Activated CD4-positive, alpha-beta T cell treated with anti-CD3 and anti-CD28 coated beads, Interleukin-2, amount 10 ng/mL, durations not matched to agents 7 days and 5 days (primary cell): ENCODE data around the gene ARHGAP15. TPM values are rescaled to one million over a fixed set of nuclear protein-coding genes. Genes with fewer than 3 reads are reported as not detected.

ENCODE experiments used
- CTCF ChIA-PET: fragments of 350-600 bp; sonication (Branson Sonifier 250); formaldehyde crosslinking; loops from one replicate; lab custom pipeline; 2021; ENCODE audit warnings: antibody characterized with exemption; lab: Charles Lee
- POLR2A ChIA-PET: fragments of 350-600 bp; sonication (Branson Sonifier 250); formaldehyde crosslinking; loops from one replicate; lab custom pipeline; 2021; ENCODE audit warnings: antibody characterized with exemption; lab: Charles Lee
- DNase-seq: peaks from one replicate; pipeline ENCODE4 v3.0.0-alpha.2; 2020
- H3K27ac Mint-ChIP-seq: one replicate; pipeline ENCODE4 v1.8.0; 2021; ENCODE audit warnings: mild to moderate bottlenecking, moderate library complexity, mixed read lengths
- H3K27me3 Mint-ChIP-seq: one replicate; pipeline ENCODE4 v1.8.0; 2021; ENCODE audit warnings: mixed read lengths
- H3K36me3 Mint-ChIP-seq: one replicate; pipeline ENCODE4 v1.8.0; 2021; ENCODE audit warnings: low read depth, mixed read lengths
- H3K4me1 Mint-ChIP-seq: one replicate; pipeline ENCODE4 v1.8.0; 2021; ENCODE audit warnings: mixed read lengths
- H3K4me3 Mint-ChIP-seq: one replicate; pipeline ENCODE4 v1.8.0; 2021; ENCODE audit warnings: mild to moderate bottlenecking, moderate library complexity, mixed read lengths
- H3K9me3 Mint-ChIP-seq: one replicate; pipeline ENCODE4 v1.8.0; 2021; ENCODE audit warnings: mixed read lengths
- total RNA-seq, 2 experiments: library from RNA; stranded (reverse); gene quantifications; one replicate each; pipeline ENCODE4 v1.2.3, GENCODE V29; 2021

The ARHGAP15 gene
- total RNA-seq, 2 experiments from 2014 or later = 189 to 197 TPM

DNA sequence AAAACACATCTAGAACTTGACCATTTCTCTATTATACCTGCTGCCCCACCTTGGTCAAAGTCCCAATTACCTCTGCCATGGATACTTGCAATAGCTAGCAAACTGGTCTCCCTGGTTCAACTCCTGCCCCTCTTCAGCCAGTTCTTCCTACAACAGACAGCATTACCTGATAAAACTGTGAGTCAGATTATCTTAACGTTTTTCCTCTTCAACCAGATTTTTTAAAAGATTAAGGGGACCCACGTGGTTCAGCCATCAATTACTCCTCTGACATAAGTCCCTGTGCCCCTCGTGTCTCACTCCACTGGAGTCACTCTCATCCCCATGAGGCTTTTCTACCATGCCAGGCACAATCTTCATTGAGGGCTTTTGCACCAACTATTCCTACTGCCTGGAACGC, 5.3 kb upstream of the ARHGAP15 start:
- POLR2A ChIA-PET = no interaction called here
- H3K4me3 Mint-ChIP-seq = no peak overlapping the region
- CTCF ChIA-PET = interaction anchor here (1.0 to 5.4 kb wide), 3 partner anchors 12 to 36 kb away, joined by 3 to 31 read pairs (median 3); no protein-coding TSS in a partner anchor
- H3K27me3 Mint-ChIP-seq = no peaks in the 10 kb centered on the region
- peaks cover 12% of the 10 kb centered on the region for H3K36me3 Mint-ChIP-seq
- peaks cover 2% of the 10 kb centered on the region for H3K9me3 Mint-ChIP-seq
- no peak overlapping the region for H3K27ac Mint-ChIP-seq
- peaks cover 23% of the 10 kb centered on the region for H3K4me1 Mint-ChIP-seq
- DNase-seq = no peak

- Mint-ChIP-seq H3K27me3 (no peaks in the 10 kb centered on the region), H3K27ac (peak overlapping the region; percentile 39), H3K4me3 (no peak overlapping the region), H3K36me3 (peaks cover 12% of the 10 kb centered on the region), H3K9me3 (peaks cover under 1% of the 10 kb centered on the region), H3K4me1 (peaks cover 23% of the 10 kb centered on the region)
- DNase-seq = no peak
- CTCF ChIA-PET = interaction anchor here (1.0 to 5.4 kb wide), 4 partner anchors 10 to 35 kb away, joined by 3 to 31 read pairs (median 4); no protein-coding TSS in a partner anchor
- POLR2A ChIA-PET = no interaction called here
These were observed 4.8 kb upstream of the ARHGAP15 start for GRCh38 chr2:143124445-143124844.

- Mint-ChIP-seq H3K27ac (no peak overlapping the region), H3K9me3 (no peaks in the 10 kb centered on the region), H3K36me3 (peaks cover 10% of the 10 kb centered on the region), H3K4me3 (no peak overlapping the region), H3K27me3 (no peaks in the 10 kb centered on the region), H3K4me1 (peaks cover 23% of the 10 kb centered on the region)
- DNase-seq = no peak
- POLR2A ChIA-PET = no interaction called here
- CTCF ChIA-PET = interaction anchor here (0.6 to 5.4 kb wide), 5 partner anchors 9 to 136 kb away, joined by 3 to 31 read pairs (median 4); no protein-coding TSS in a partner anchor
These were observed 3.5 kb upstream of the ARHGAP15 start for GRCh38 chr2:143125717-143126116.

GRCh38 chr2:143132355-143132754, 3.1 kb downstream of the ARHGAP15 start:
- POLR2A ChIA-PET = no interaction called here

GRCh38 chr2:143133783-143134182, 4.6 kb downstream of the ARHGAP15 start:
- POLR2A ChIA-PET = no interaction called here
- Mint-ChIP-seq H3K36me3 (peaks cover 60% of the 10 kb centered on the region), H3K4me1 (peaks cover 64% of the 10 kb centered on the region)

More at GRCh38 chr2:143132355-143132754, 3.1 kb downstream of the ARHGAP15 start:
- Mint-ChIP-seq H3K9me3 (peaks cover 7% of the 10 kb centered on the region), H3K27me3 (no peaks in the 10 kb centered on the region), H3K36me3 (peaks cover 57% of the 10 kb centered on the region), H3K4me1 (peaks cover 63% of the 10 kb centered on the region), H3K4me3 (peak overlapping the region; percentile 82), H3K27ac (peak overlapping the region; percentile 72)
- DNase-seq = no peak
- CTCF ChIA-PET = interaction anchor here (1.1 to 2.1 kb wide), 5 partner anchors 10 to 127 kb away, joined by 3 to 7 read pairs (median 5); no protein-coding TSS in a partner anchor

DNA sequence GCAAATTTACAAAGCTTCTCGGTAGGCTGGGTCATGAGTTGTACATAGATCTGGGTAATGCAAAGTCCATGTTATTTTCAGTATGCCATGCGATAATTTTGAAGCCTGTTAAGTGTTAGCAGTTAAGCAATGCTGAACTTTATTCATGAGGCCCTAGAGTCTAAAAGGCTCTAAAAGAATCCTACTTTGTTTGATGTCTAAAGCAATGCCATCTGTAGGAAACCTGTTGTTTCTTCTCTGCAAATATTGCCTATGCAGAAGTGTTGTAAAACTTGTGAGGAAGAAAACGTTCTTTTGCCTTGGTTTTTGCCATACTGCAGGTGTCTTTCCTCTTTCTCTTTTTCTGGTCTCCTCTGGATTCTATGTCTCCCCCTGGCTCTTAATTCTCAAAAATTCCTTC, 9.1 kb downstream of the ARHGAP15 start:
- no peaks in the 10 kb centered on the region for H3K27me3 Mint-ChIP-seq
- no peak for DNase-seq
- peaks cover 7% of the 10 kb centered on the region for H3K9me3 Mint-ChIP-seq
- peaks cover 75% of the 10 kb centered on the region for H3K36me3 Mint-ChIP-seq
- ChIA-PET POLR2A (no interaction called here), CTCF (interaction anchor here (1.3 kb wide), 1 partner anchor 55 kb away, joined by 3 read pairs; no protein-coding TSS in a partner anchor)
- H3K4me1 Mint-ChIP-seq = peaks cover 84% of the 10 kb centered on the region
- H3K27ac Mint-ChIP-seq = no peak overlapping the region
- H3K4me3 Mint-ChIP-seq = no peak overlapping the region

More at GRCh38 chr2:143133783-143134182, 4.6 kb downstream of the ARHGAP15 start:
- Mint-ChIP-seq H3K27ac (no peak overlapping the region), H3K27me3 (no peaks in the 10 kb centered on the region), H3K9me3 (peaks cover 7% of the 10 kb centered on the region), H3K4me3 (no peak overlapping the region)
- no peak for DNase-seq
- CTCF ChIA-PET = interaction anchor here (0.6 to 1.1 kb wide), 2 partner anchors 23 to 958 kb away, joined by 3 read pairs; no protein-coding TSS in a partner anchor

DNA sequence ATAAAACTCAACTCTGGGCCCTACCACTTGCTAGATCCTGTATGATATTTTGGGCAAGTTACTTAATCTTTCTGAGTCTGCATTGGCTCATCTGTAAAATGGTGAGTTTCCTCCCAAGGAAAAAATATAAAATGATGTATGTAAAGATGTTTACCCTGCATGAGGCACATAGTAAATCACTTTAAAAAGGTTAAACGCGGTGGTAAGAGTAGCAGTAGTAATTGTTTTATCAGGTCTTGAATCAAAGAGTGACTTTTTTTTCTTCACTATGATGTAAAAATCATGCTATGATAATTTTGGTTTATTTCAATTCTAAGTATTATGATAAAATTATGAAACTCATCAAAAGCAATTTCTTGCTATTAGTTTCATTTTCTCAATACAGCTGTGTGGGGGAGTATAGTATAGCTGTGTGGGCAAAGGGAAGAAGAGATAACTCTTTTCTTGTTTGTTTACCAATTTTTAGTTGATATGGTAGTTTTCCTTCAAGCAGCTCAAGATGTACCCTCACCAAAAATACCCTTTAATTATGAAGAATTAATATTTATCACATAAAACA, 10.7 kb downstream of the ARHGAP15 start:
- DNase-seq = no peak
- CTCF ChIA-PET = no interaction called here
- peaks cover 7% of the 10 kb centered on the region for H3K9me3 Mint-ChIP-seq
- H3K36me3 Mint-ChIP-seq = peaks cover 76% of the 10 kb centered on the region
- H3K4me3 Mint-ChIP-seq = peak overlapping the region; percentile 54
- no peaks in the 10 kb centered on the region for H3K27me3 Mint-ChIP-seq
- H3K27ac Mint-ChIP-seq = peak overlapping the region; percentile 70
- H3K4me1 Mint-ChIP-seq = peaks cover 86% of the 10 kb centered on the region
- POLR2A ChIA-PET = interaction anchor here (0.7 kb wide), 1 partner anchor 1329 kb away, joined by 3 read pairs; no protein-coding TSS in a partner anchor

GRCh38 chr2:143140864-143141661, 11.8 kb downstream of the ARHGAP15 start:
- DNase-seq = no peak
- peaks cover 83% of the 10 kb centered on the region for H3K4me1 Mint-ChIP-seq
- H3K4me3 Mint-ChIP-seq = no peak overlapping the region
- CTCF ChIA-PET = interaction anchor here (0.6 to 1.3 kb wide), 4 partner anchors 17 to 283 kb away, joined by 3 to 5 read pairs (median 4); no protein-coding TSS in a partner anchor
- H3K36me3 Mint-ChIP-seq = peaks cover 73% of the 10 kb centered on the region
- no peaks in the 10 kb centered on the region for H3K27me3 Mint-ChIP-seq
- peak overlapping the region; percentile 70 for H3K27ac Mint-ChIP-seq
- POLR2A ChIA-PET = no interaction called here
- peaks cover 3% of the 10 kb centered on the region for H3K9me3 Mint-ChIP-seq

DNA sequence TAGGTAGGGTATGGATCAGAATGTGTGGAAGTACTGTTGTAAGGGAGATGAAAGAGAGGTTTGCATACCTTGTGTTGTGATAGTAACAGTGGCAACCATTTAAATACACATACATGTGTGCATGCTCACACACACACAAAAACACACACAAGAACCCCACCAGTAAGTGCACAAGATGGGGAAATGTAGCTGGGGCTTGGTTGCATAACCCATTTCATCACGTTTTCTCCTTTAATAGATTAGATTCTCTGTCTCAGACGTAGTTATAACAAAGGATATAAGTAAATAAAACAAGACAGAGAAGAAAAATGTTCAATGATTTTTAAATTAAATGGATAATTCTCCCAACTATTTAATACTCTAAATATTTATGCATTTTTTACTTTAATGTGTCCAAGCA, 13.4 kb downstream of the ARHGAP15 start:
- ChIA-PET POLR2A (no interaction called here), CTCF (interaction anchor here (1.2 kb wide), 1 partner anchor 10 kb away, joined by 3 read pairs; no protein-coding TSS in a partner anchor)
- Mint-ChIP-seq H3K27ac (no peak overlapping the region), H3K27me3 (no peaks in the 10 kb centered on the region), H3K4me1 (peaks cover 81% of the 10 kb centered on the region), H3K9me3 (peaks cover 3% of the 10 kb centered on the region), H3K4me3 (no peak overlapping the region), H3K36me3 (peaks cover 72% of the 10 kb centered on the region)
- no peak for DNase-seq

DNA sequence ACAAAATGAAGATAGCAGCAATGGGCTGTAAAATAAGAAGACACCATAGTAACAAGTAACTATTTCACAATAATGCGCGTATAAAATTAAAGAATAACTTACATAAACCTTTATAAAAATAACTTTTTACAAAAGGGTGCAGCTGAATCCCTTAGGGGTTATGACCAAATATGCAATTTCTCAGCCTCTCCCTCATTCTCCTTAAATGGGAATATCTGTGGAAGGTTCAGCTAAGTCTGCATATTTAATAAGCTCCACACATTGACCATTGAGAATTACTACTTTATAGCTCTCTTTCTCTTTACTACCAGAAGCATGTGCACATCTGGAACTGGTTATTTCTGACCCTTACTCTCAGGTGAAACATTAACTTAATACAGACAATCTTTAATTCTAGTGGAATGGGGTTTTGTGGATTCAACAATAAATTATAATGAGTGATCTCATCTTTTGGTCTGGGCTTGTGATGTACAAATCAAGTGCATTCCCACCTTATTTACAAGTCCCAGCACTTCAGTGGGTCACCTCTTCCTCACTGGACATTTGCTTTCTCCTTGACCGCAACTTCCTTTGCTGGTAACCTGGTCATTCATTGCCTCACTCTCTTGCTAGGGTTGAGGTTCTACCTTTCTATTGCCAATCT, 15.7 kb downstream of the ARHGAP15 start:
- DNase-seq = no peak
- CTCF ChIA-PET = interaction anchor here (0.9 kb wide), 1 partner anchor 12 kb away, joined by 4 read pairs; no protein-coding TSS in a partner anchor
- H3K4me3 Mint-ChIP-seq = no peak overlapping the region
- H3K27me3 Mint-ChIP-seq = no peaks in the 10 kb centered on the region
- H3K9me3 Mint-ChIP-seq = peaks cover 3% of the 10 kb centered on the region
- peaks cover 68% of the 10 kb centered on the region for H3K36me3 Mint-ChIP-seq
- H3K27ac Mint-ChIP-seq = no peak overlapping the region
- POLR2A ChIA-PET = no interaction called here
- H3K4me1 Mint-ChIP-seq = peaks cover 78% of the 10 kb centered on the region

DNA sequence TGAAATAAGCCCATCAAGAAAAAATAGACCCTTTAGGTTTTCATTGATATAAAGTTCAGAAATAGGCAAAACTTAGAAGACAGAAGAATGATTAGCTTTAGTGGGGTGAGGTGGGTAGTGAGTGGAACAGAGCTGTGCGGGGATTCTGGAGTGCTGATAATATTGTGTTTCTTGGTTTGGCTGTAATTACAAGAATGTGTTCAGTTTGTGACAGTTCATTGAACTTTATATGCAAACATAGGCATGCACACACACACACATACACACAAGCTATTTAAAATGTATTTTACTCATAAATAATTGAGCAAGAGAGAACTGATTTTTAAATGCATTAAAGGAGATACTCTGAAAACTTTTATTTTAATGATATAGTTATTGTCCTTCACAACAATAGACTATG, 17.1 kb downstream of the ARHGAP15 start:
- DNase-seq = no peak
- no peak overlapping the region for H3K27ac Mint-ChIP-seq
- no peaks in the 10 kb centered on the region for H3K27me3 Mint-ChIP-seq
- peaks cover 3% of the 10 kb centered on the region for H3K9me3 Mint-ChIP-seq
- peaks cover 65% of the 10 kb centered on the region for H3K36me3 Mint-ChIP-seq
- H3K4me3 Mint-ChIP-seq = no peak overlapping the region
- ChIA-PET POLR2A (no interaction called here), CTCF (no interaction called here)
- H3K4me1 Mint-ChIP-seq = peaks cover 76% of the 10 kb centered on the region

DNA sequence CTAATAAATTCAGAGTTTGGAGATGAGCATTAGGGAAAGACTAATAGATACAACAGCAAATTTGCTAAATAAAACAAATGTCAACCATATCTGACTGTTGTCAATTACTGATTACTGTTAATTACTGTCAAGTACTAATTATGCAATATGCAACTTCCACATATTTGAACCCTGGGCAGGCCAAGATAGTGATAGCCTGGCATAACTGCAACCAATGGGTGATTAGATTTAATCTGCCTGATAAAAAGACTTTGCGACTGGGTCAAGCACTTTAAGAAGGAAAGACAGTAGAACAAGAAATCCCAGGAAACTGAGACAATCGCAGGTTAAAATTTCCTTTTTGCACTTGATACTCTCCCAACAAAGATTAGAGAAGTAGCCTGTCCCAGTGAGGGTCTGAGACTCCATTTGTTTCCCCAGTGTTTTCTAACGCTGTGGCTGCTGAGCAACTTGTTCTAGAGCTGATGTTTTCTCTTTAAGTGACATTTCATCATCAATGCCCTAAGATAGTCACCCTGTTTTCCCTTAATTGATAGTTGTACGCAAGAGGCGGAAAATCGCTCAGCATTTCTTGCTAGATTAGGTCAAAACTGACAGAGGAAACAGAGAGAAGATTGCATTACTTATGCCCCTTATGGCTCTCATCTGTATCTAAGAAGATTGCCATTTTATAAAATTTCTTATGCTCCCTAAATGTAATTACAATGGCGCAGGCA, 17.8 kb downstream of the ARHGAP15 start:
- no peak for DNase-seq
- H3K36me3 Mint-ChIP-seq = peaks cover 64% of the 10 kb centered on the region
- ChIA-PET CTCF (no interaction called here), POLR2A (no interaction called here)
- no peaks in the 10 kb centered on the region for H3K27me3 Mint-ChIP-seq
- H3K4me3 Mint-ChIP-seq = no peak overlapping the region
- H3K4me1 Mint-ChIP-seq = peaks cover 76% of the 10 kb centered on the region
- H3K27ac Mint-ChIP-seq = peak overlapping the region; percentile 25
- H3K9me3 Mint-ChIP-seq = peaks cover 3% of the 10 kb centered on the region
